ENCODE results near the gene ABR.

DNA sequence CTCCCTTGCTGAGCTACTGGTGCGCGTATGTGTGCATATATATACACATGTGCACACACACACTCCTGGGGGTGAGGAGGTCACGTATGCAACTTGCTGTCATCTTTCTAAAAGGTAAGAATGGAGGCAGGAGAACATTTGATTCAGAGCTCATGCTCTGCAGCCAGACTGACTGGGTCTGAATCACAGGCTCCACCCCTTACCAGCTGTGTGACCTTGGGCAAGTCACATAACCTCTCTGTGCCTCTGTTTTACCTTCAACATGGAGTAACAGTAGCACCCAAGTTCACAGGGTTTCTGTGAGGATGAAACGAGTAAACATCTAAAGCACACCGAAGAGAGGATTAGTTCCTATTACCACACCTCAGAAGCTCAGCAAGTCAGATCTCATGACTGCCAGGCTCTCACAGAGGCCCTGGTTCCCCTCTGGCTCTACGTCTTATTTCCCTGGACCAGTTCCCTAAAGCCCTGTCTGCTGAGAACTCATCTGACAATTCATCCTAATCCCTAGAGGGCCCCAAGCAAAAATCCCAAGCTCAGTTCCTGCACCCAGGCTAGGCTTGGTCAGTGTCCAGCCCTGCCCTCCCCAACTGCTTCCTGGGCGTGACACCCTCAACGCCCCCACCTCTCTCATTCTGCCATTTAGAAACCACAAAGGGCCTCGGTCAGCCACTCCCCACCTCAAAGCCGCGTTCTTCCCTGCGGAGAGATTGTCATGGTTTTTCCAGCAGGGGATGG is 28.7 kb downstream of the ABR start:
- TF ChIP-seq, protein P1, sequence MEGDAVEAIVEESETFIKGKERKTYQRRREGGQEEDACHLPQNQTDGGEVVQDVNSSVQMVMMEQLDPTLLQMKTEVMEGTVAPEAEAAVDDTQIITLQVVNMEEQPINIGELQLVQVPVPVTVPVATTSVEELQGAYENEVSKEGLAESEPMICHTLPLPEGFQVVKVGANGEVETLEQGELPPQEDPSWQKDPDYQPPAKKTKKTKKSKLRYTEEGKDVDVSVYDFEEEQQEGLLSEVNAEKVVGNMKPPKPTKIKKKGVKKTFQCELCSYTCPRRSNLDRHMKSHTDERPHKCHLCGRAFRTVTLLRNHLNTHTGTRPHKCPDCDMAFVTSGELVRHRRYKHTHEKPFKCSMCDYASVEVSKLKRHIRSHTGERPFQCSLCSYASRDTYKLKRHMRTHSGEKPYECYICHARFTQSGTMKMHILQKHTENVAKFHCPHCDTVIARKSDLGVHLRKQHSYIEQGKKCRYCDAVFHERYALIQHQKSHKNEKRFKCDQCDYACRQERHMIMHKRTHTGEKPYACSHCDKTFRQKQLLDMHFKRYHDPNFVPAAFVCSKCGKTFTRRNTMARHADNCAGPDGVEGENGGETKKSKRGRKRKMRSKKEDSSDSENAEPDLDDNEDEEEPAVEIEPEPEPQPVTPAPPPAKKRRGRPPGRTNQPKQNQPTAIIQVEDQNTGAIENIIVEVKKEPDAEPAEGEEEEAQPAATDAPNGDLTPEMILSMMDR (IDR thresholded peaks at IDR 0.05; ENCODE audit: insufficient read depth, low read length): no peak
- TF ChIP-seq POLR2AphosphoS5 (IDR thresholded peaks at IDR 0.05; ENCODE audit: low read depth): no peak

All from HL-60 (cell line).